ENCODE results near the gene PRRX2.

PRRX2 gene

DNA sequence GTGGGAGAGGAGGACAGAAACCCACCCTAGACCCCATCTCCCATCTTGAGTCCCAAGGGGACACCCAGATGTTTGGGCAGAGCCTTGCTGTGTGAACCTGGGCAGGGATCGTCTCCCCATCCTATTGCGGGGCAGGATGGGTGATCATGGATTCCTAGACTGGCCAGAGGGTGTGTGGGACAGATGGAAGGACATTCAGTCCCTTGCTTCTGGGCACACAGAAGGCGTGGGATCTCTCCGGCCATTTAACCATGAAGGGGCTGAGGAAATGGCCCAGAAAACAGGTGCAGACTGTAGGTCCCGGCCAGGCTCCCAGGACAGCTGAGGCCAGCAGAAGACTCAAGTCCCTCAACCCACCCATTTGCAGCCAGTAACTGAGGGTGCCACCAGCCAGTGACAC lies 57.5 kb downstream of the PRRX2 start:
- CTCF ChIA-PET = interaction anchor here (0.6 to 3.4 kb wide), 2 partner anchors 11 to 15 kb away, joined by 3 to 24 read pairs; no protein-coding TSS in a partner anchor
- Histone ChIP-seq H3K27ac (ENCODE audit: extremely low read depth, low read depth, low read length) (no peak overlapping the region), H3K4me1 (ENCODE audit: control insufficient read depth, insufficient read depth, low read length) (no peaks in the 10 kb centered on the region), H3K9me3 (ENCODE audit: control insufficient read depth, insufficient read depth, low read depth, low read length) (no peaks in the 10 kb centered on the region), H3K36me3 (ENCODE audit: control insufficient read depth in 2 of 2, insufficient read depth in 1 of 2, low read length in 2 of 2) (no peaks in the 10 kb centered on the region), H3K4me3 (ENCODE audit: low read depth, low read length) (no peak overlapping the region)
- POLR2A ChIA-PET = no interaction called here
- TF ChIP-seq KLF9 (tag by site-specific recombination; IDR thresholded peaks at IDR 0.05; ENCODE audit: low read depth) (no peak), ZNF621 (tag by site-specific recombination; IDR thresholded peaks at IDR 0.05) (no peak), BCL11B (tag by site-specific recombination; IDR thresholded peaks at IDR 0.05; ENCODE audit: low read depth) (no peak), ZNF23 (tag by site-specific recombination; IDR thresholded peaks at IDR 0.05; ENCODE audit: borderline replicate concordance) (no peak), ZNF654 (tag by site-specific recombination; IDR thresholded peaks at IDR 0.05; ENCODE audit: low read depth) (no peak), SCRT1 (tag by site-specific recombination; IDR thresholded peaks at IDR 0.05; ENCODE audit: borderline replicate concordance) (no peak)
- TF ChIP-seq, protein P1, sequence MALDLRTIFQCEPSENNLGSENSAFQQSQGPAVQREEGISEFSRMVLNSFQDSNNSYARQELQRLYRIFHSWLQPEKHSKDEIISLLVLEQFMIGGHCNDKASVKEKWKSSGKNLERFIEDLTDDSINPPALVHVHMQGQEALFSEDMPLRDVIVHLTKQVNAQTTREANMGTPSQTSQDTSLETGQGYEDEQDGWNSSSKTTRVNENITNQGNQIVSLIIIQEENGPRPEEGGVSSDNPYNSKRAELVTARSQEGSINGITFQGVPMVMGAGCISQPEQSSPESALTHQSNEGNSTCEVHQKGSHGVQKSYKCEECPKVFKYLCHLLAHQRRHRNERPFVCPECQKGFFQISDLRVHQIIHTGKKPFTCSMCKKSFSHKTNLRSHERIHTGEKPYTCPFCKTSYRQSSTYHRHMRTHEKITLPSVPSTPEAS (tag by site-specific recombination; IDR thresholded peaks at IDR 0.05) = no peak

GRCh38 chr9:129724456-129725190 lies 59.2 kb downstream of the PRRX2 start:
- no peak for TF ChIP-seq ZNF155 (tag by site-specific recombination; IDR thresholded peaks at IDR 0.05)
- Histone ChIP-seq H3K36me3 (ENCODE audit: control insufficient read depth in 2 of 2, insufficient read depth in 1 of 2, low read length in 2 of 2) (no peaks in the 10 kb centered on the region), H3K4me1 (ENCODE audit: control insufficient read depth, insufficient read depth, low read length) (no peaks in the 10 kb centered on the region), H3K27ac (ENCODE audit: extremely low read depth, low read depth, low read length) (no peak overlapping the region), H3K4me3 (ENCODE audit: low read depth, low read length) (no peak overlapping the region), H3K9me3 (ENCODE audit: control insufficient read depth, insufficient read depth, low read depth, low read length) (no peaks in the 10 kb centered on the region)
- ChIA-PET CTCF (interaction anchor here (0.6 to 9.2 kb wide), 10 partner anchors 10 to 99 kb away, joined by 3 to 253 read pairs (median 24); partner anchors contain the start of gene ASB6), POLR2A (interaction anchor here (0.7 kb wide), 1 partner anchor 73 kb away, joined by 3 read pairs; no protein-coding TSS in a partner anchor)

GRCh38 chr9:129725795-129726251 lies 60.4 kb downstream of the PRRX2 start:
- CTCF ChIA-PET = interaction anchor here (0.6 to 9.2 kb wide), 47 partner anchors 9 to 595 kb away, joined by 3 to 253 read pairs (median 5); partner anchors contain the start of genes ASB6, PTGES and TOR1B
- no peaks in the 10 kb centered on the region for H3K36me3 ChIP-seq (ENCODE audit: control insufficient read depth in 2 of 2, insufficient read depth in 1 of 2, low read length in 2 of 2)
- POLR2A ChIA-PET = interaction anchor here (0.7 to 1.2 kb wide), 4 partner anchors 12 to 109 kb away, joined by 3 to 6 read pairs (median 3); partner anchors contain the start of genes C9orf78 and USP20
- no peaks in the 10 kb centered on the region for H3K9me3 ChIP-seq (ENCODE audit: control insufficient read depth, insufficient read depth, low read depth, low read length)
- no peak overlapping the region for H3K27ac ChIP-seq (ENCODE audit: extremely low read depth, low read depth, low read length)
- no peaks in the 10 kb centered on the region for H3K4me1 ChIP-seq (ENCODE audit: control insufficient read depth, insufficient read depth, low read length)
- no peak overlapping the region for H3K4me3 ChIP-seq (ENCODE audit: low read depth, low read length)
- no peak for TF ChIP-seq KLF7 (tag by site-specific recombination; IDR thresholded peaks at IDR 0.05; ENCODE audit: borderline replicate concordance)
- no peak for TF ChIP-seq ZFP3 (tag by site-specific recombination; IDR thresholded peaks at IDR 0.05; ENCODE audit: low read depth)
- TF ChIP-seq YY1 (tag by site-specific recombination; IDR thresholded peaks at IDR 0.05) = no peak
- peak; percentile 42 for TF ChIP-seq ZFHX2 (tag by site-specific recombination; conservative IDR thresholded peaks at IDR 0.05)
- TF ChIP-seq ZBTB8A (tag by site-specific recombination; IDR thresholded peaks at IDR 0.05) = 0 out of 2 replicates have a peak, but pooled peaks have one; percentile 8
- no peak for TF ChIP-seq REPIN1 (tag by site-specific recombination; IDR thresholded peaks at IDR 0.05; ENCODE audit: low read depth)
- no peak for TF ChIP-seq ZNF214 (tag by site-specific recombination; IDR thresholded peaks at IDR 0.05; ENCODE audit: borderline replicate concordance)
- no peak for TF ChIP-seq ZNF664 (tag by site-specific recombination; IDR thresholded peaks at IDR 0.05)
- no peak for TF ChIP-seq YY2 (tag by site-specific recombination; IDR thresholded peaks at IDR 0.05)
- no peak for TF ChIP-seq ZNF530 (tag by site-specific recombination; IDR thresholded peaks at IDR 0.05; ENCODE audit: low read depth)
- TF ChIP-seq, protein P2, sequence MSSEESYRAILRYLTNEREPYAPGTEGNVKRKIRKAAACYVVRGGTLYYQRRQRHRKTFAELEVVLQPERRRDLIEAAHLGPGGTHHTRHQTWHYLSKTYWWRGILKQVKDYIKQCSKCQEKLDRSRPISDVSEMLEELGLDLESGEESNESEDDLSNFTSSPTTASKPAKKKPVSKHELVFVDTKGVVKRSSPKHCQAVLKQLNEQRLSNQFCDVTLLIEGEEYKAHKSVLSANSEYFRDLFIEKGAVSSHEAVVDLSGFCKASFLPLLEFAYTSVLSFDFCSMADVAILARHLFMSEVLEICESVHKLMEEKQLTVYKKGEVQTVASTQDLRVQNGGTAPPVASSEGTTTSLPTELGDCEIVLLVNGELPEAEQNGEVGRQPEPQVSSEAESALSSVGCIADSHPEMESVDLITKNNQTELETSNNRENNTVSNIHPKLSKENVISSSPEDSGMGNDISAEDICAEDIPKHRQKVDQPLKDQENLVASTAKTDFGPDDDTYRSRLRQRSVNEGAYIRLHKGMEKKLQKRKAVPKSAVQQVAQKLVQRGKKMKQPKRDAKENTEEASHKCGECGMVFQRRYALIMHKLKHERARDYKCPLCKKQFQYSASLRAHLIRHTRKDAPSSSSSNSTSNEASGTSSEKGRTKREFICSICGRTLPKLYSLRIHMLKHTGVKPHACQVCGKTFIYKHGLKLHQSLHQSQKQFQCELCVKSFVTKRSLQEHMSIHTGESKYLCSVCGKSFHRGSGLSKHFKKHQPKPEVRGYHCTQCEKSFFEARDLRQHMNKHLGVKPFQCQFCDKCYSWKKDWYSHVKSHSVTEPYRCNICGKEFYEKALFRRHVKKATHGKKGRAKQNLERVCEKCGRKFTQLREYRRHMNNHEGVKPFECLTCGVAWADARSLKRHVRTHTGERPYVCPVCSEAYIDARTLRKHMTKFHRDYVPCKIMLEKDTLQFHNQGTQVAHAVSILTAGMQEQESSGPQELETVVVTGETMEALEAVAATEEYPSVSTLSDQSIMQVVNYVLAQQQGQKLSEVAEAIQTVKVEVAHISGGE (tag by site-specific recombination; conservative IDR thresholded peaks at IDR 0.05; ENCODE audit: low read depth) = no peak
- no peak for TF ChIP-seq ZNF658 (tag by site-specific recombination; IDR thresholded peaks at IDR 0.05)
- TF ChIP-seq REST (tag by site-specific recombination; IDR thresholded peaks at IDR 0.05) = no peak
- no peak for TF ChIP-seq TRIM28 (IDR thresholded peaks at IDR 0.05; ENCODE audit: borderline replicate concordance, low read length)
- TF ChIP-seq GLIS2 (tag by site-specific recombination; IDR thresholded peaks at IDR 0.05) = no peak

All from HEK293 (cell line).